Heart left ventricle (tissue), 13 donors: ENCODE measurements around the gene TJP1.

Experiments
- CTCF ChIP-seq, 12 donors: fragments of 200-600 bp; sonication (generic) in 4 of 12; IDR thresholded peaks; one replicate each; pipeline versions ENCODE4 v1.5.0 to v1.8.0; 2018 to 2022; ENCODE audit warnings: antibody characterized with exemption in 12 of 12, mild to moderate bottlenecking in 5 of 12
- POLR2A ChIP-seq, 2 donors: fragments of 450-650 bp; IDR thresholded peaks; one replicate each; pipeline ENCODE4 v1.6.1; 2017; ENCODE audit warnings: antibody characterized with exemption in 2 of 2, mild to moderate bottlenecking in 2 of 2, moderate library complexity in 2 of 2
- donor health status: ischemic (EF 13 %, LVEDD 7.1; RV severe dilation, severe dysfunction).
- donor health status: DM: no; HTN: yes; CAD: no.
- donor health status: DM: no; HTN: no; CAD: no.
- donor health status: ischemic (EF 25% LVEDD 6.9; RV normal size, moderate dysfunction).
- donor health status: ischemic (EF 25% LVEDD 5.7; RV mildly dilated, moderate dysfunction).
- donor health status: ischemic (EF 35%, LVEDD 5.7; RV mildly dilated, moderate dysfunction).
- donor health status: nonischemic (EF 11% LVEDD 7.7; RV severe dilation, severe dysfunction).
- donor health status: DM: yes; HTN: yes; CAD: no.
- donor health status: PGD.
- donor health status: ischemic (EF 29% LVEDD 5.4; RV normal size, mild dysfunction).
- donor health status: nonischemic (EF 23%, LVEDD 6.1; RV moderate dilation, normal function).

GRCh38 chr15:29822684-29823459 lies 604 bp upstream of the TJP1 start:
- TF ChIP-seq CTCF (IDR thresholded peaks at IDR 0.05) = no peak
- TF ChIP-seq POLR2A (IDR thresholded peaks at IDR 0.05) = no peak
